Calu3 (cell line): ENCODE data around the gene KRTAP16-1. TPM values are rescaled to one million over a fixed set of nuclear protein-coding genes. Genes with fewer than 3 reads are reported as not detected.

ENCODE experiments used
- BruUV-seq: library from RNA; stranded (reverse); fragments of 400-500 nt; replicated peaks from 2 replicates; lab custom pipeline; 2021; lab: Mats Ljungman, UMichigan
- CTCF ChIA-PET: fragments of 300-600 bp; sonication (Branson Sonifier 250); formaldehyde crosslinking; loops from one replicate; lab custom pipeline; 2022; ENCODE audit warnings: antibody characterized with exemption; lab: Charles Lee
- DNase-seq: peaks from one replicate; pipeline ENCODE4 v3.0.0; 2022
- H3K27ac Mint-ChIP-seq: one replicate; pipeline ENCODE4 v1.8.0; 2022; ENCODE audit warnings: mixed read lengths; ENCODE audit not compliant: unreplicated experiment
- H3K27me3 Mint-ChIP-seq: one replicate; pipeline ENCODE4 v1.8.0; 2022; ENCODE audit warnings: mixed read lengths; ENCODE audit not compliant: unreplicated experiment
- H3K36me3 Mint-ChIP-seq: one replicate; pipeline ENCODE4 v1.8.0; 2022; ENCODE audit warnings: mild to moderate bottlenecking, moderate library complexity, mixed read lengths; ENCODE audit not compliant: insufficient read depth, unreplicated experiment
- H3K4me1 Mint-ChIP-seq: one replicate; pipeline ENCODE4 v1.8.0; 2022; ENCODE audit warnings: mild to moderate bottlenecking, low read depth, mixed read lengths; ENCODE audit not compliant: unreplicated experiment
- H3K4me3 Mint-ChIP-seq: one replicate; pipeline ENCODE4 v1.8.0; 2022; ENCODE audit warnings: mild to moderate bottlenecking, low read depth, moderate library complexity, mixed read lengths; ENCODE audit not compliant: unreplicated experiment
- H3K9me3 Mint-ChIP-seq: one replicate; pipeline ENCODE4 v1.8.0; 2022; ENCODE audit warnings: low read depth, mixed read lengths; ENCODE audit not compliant: unreplicated experiment
- intact Hi-C: fragments of 100-400 bp; cut with micrococcal nuclease; formaldehyde crosslinking; loops from one replicate; pipeline ENCODE4 v1.10.0; 2022; ENCODE audit not compliant: unreplicated experiment
- total RNA-seq: library from RNA; stranded (reverse); gene quantifications from 2 replicates; pipeline ENCODE4 v1.2.3, GENCODE V29; 2022
- TF ChIP-seq, protein P1 (sequence below): fragments of 200-600 bp; IDR thresholded peaks from one replicate; pipeline ENCODE4 v1.8.0; 2022; ENCODE audit warnings: antibody characterized with exemption; ENCODE audit not compliant: unreplicated experiment

The KRTAP16-1 gene
- total RNA-seq, 1 experiment from 2014 or later: not detected

DNA sequence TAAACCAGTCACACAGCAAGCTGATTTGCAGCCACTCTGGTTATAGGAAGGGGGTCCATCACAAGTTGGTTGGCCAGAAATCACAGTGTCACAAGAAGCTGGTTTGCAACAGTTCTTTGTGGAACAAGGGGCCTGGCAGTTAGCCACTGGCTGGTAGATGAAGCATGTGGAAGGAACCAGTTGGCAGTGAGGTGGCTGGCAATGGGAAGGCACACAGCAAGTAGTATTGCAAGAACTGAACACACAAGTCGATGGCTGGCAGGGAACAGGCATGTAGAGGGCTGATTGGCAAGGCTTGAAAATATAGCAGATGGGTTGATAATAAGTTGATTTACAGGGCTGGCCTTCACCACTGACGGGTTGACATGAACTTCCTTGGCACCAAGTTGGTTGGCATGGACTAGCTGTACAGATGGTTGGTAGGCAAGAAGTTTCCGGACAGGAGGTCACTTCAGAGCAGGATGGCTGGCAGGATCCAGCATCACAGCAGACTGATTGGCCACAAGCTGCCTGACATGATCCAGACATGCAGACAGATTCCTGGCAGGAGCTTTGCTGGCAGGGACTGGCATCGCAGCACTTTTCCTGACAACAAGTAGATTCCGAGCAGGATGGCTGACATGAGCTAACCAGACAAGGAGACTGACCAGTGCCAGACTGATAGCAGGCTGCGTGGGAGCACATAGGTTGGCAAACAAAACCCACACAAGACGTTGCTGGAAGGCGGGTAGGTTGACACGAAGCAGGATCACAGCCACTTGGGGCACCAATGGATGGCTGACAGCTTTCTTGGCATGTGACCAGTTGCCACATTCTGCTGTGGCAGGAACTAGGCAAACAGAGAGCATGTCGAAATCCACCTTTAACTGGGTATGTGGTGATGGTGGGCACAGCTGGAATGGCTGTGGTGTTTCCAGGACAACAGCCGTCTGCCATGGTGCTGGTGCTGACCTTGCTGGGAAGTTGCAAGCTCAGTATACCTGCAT is 6.9 kb downstream of the KRTAP16-1 start, which contains the start of gene KRTAP29-1:
TSS of gene KRTAP29-1 (minus strand) at position 936 of the 986 bp plus-strand sequence. CDS start at position 936, 0 bp downstream.
- no TSS peak for BruUV-seq
- Mint-ChIP-seq H3K4me3 (no peak within 1 kb of the TSS), H3K27ac (no peak within 1 kb of the TSS), H3K36me3 (no peaks in the 10 kb centered on the region), H3K27me3 (peaks cover 10% of the 10 kb centered on the region), H3K9me3 (no peaks in the 10 kb centered on the region), H3K4me1 (no peaks in the 10 kb centered on the region)
- no peak for DNase-seq
- intact Hi-C loops: no loop called here
- TF ChIP-seq, protein P1, sequence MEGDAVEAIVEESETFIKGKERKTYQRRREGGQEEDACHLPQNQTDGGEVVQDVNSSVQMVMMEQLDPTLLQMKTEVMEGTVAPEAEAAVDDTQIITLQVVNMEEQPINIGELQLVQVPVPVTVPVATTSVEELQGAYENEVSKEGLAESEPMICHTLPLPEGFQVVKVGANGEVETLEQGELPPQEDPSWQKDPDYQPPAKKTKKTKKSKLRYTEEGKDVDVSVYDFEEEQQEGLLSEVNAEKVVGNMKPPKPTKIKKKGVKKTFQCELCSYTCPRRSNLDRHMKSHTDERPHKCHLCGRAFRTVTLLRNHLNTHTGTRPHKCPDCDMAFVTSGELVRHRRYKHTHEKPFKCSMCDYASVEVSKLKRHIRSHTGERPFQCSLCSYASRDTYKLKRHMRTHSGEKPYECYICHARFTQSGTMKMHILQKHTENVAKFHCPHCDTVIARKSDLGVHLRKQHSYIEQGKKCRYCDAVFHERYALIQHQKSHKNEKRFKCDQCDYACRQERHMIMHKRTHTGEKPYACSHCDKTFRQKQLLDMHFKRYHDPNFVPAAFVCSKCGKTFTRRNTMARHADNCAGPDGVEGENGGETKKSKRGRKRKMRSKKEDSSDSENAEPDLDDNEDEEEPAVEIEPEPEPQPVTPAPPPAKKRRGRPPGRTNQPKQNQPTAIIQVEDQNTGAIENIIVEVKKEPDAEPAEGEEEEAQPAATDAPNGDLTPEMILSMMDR: no peak
- CTCF ChIA-PET: no interaction called here

DNA sequence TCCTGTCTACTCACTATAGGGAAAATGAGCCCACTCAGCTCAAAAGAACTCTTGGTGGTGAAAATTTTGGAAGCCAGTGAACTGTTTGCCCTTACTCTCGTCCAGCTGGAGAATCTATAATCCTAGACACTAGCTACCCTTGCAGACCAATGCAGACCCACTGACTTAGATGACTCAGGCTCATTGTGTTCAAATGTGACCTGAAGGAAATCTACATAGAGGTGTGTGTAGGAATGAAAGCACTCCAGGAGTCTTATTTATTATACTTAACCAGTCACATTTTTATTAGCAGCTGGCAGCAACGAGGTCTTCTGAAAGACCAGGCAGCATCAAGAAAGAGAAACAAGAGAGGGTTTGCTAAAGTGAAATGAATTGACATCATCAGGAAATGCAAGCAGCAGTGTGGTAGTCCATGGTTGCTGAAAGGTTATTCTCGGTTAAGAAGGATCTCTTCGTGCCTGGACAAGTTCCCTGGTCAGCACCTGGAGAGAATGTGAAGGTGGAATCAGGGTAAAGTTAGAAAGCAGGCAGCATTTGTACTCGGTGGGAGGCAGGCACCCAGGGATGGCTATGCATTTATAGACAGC is 7.8 kb downstream of the KRTAP16-1 start:
- Mint-ChIP-seq H3K36me3 (no peaks in the 10 kb centered on the region), H3K9me3 (no peaks in the 10 kb centered on the region), H3K4me1 (no peaks in the 10 kb centered on the region), H3K27me3 (peaks cover 1% of the 10 kb centered on the region), H3K4me3 (no peak overlapping the region), H3K27ac (no peak overlapping the region)
- CTCF ChIA-PET: interaction anchor here (0.6 to 1.0 kb wide), 3 partner anchors 156 to 292 kb away, joined by 3 to 5 read pairs (median 4); partner anchors contain the start of gene KRTAP3-1
- no TSS peak for BruUV-seq
- DNase-seq: no peak
- TF ChIP-seq, protein P1: no peak
- intact Hi-C loops: no loop called here

DNA sequence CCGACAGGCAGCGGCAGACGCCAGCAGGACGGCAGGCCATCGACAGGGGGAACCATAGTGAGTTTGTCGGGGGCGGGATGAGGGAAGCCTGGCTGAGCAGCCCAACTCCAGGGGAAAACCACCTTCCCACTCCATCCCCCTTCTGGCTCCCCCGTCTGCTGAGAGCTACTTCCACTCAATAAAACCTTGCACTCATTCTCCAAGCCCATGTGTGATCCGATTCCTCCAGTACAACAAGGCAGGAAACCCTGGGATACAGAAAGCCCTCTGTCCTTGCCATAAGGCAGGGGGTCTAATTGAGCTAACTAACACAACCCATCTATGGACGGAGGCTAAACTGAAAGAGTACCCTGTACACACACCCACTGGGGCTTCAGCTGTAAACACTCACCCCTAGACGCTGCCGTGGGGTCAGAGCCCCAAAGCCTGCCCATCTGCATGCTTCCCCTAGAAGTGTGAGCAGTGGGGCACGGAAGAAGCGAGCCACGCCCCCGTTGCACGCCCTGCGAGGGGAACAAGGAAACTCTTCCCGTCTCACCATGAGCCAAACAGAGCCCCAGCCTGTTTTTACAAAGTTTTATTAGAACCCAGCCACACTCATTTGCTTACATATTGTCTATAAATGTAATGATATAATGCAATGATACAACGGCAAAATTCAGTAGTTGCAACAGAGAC is 10.5 kb downstream of the KRTAP16-1 start:
- intact Hi-C loops: no loop called here
- no peak overlapping the region for H3K27ac Mint-ChIP-seq
- H3K9me3 Mint-ChIP-seq: peaks cover 3% of the 10 kb centered on the region
- no peaks in the 10 kb centered on the region for H3K4me1 Mint-ChIP-seq
- H3K36me3 Mint-ChIP-seq: no peaks in the 10 kb centered on the region
- TF ChIP-seq, protein P1: no peak
- no TSS peak for BruUV-seq
- H3K4me3 Mint-ChIP-seq: no peak overlapping the region
- H3K27me3 Mint-ChIP-seq: no peaks in the 10 kb centered on the region
- CTCF ChIA-PET: no interaction called here
- DNase-seq: no peak

DNA sequence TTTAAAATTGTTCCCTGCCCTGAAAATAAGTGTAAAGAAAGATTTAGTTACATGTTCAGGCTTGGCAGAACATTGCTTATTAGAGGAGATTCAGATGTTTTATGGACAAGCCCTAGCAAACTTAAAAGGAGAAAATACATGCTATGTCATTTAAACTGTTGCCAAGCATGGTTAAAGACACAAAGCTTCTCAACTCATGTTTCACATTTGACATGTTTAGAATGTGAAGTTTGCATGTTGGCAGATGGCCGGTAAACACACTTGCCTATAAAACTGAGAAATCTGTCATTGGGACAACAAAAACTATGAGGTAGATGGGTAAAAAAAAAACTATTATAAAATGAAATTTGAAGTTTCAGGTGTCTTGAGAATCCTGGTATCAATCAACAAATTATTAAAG is 12.3 kb downstream of the KRTAP16-1 start:
- BruUV-seq: no TSS peak
- Mint-ChIP-seq H3K4me1 (no peaks in the 10 kb centered on the region), H3K4me3 (no peak overlapping the region), H3K27me3 (no peaks in the 10 kb centered on the region), H3K36me3 (no peaks in the 10 kb centered on the region), H3K27ac (no peak overlapping the region), H3K9me3 (peaks cover 3% of the 10 kb centered on the region)
- CTCF ChIA-PET: no interaction called here
- intact Hi-C loops: no loop called here
- TF ChIP-seq, protein P1: no peak
- no peak for DNase-seq
